ENCODE measurements around the gene PPM1E. TPM values are rescaled to one million over a fixed set of nuclear protein-coding genes. Genes with fewer than 3 reads are reported as not detected.
"Not testable (repeated sequence)": the region's sequence is repeated elsewhere in the genome, so short reads cannot be mapped to it uniquely, and the experiment has no call there.

Gene PPM1E
- total RNA-seq, 1 experiment from 2014 or later, result 0.92 TPM

- no peak for DNase-seq (ENCODE audit: extremely low read depth, low read depth)
Measured at GRCh38 chr17:58837699-58838098, 82.0 kb downstream of the PPM1E start.

GRCh38 chr17:58840820-58841612 is 85.4 kb downstream of the PPM1E start:
- no peak for DNase-seq (ENCODE audit: extremely low read depth, low read depth)

- not testable (repeated sequence) for DNase-seq (ENCODE audit: extremely low read depth, low read depth)
Measured at GRCh38 chr17:58846413-58846812, 90.8 kb downstream of the PPM1E start.

GRCh38 chr17:58850106-58850505 is 94.5 kb downstream of the PPM1E start:
- DNase-seq (ENCODE audit: extremely low read depth, low read depth), result not testable (repeated sequence)

GRCh38 chr17:58865301-58865700 is 109.6 kb downstream of the PPM1E start:
- no peak for DNase-seq (ENCODE audit: extremely low read depth, low read depth)

- DNase-seq (ENCODE audit: extremely low read depth, low read depth), result no peak
Measured at GRCh38 chr17:58870747-58871146, 115.1 kb downstream of the PPM1E start.

- no peak for DNase-seq (ENCODE audit: extremely low read depth, low read depth)
Measured at GRCh38 chr17:58873926-58874325, 118.3 kb downstream of the PPM1E start.

GRCh38 chr17:58875261-58875660 is 119.6 kb downstream of the PPM1E start:
- no peak for DNase-seq (ENCODE audit: extremely low read depth, low read depth)

GRCh38 chr17:58884161-58884560 is 128.5 kb downstream of the PPM1E start:
- DNase-seq (ENCODE audit: extremely low read depth, low read depth), result no peak

GRCh38 chr17:58886514-58886913 is 130.9 kb downstream of the PPM1E start:
- no peak for DNase-seq (ENCODE audit: extremely low read depth, low read depth)

GRCh38 chr17:58889928-58890327 is 134.3 kb downstream of the PPM1E start:
- DNase-seq (ENCODE audit: extremely low read depth, low read depth), result no peak

GRCh38 chr17:58899191-58899590 is 143.5 kb downstream of the PPM1E start:
- no peak for DNase-seq (ENCODE audit: extremely low read depth, low read depth)

- DNase-seq (ENCODE audit: extremely low read depth, low read depth), result no peak
Measured at GRCh38 chr17:58902322-58902721, 146.7 kb downstream of the PPM1E start.

GRCh38 chr17:58911741-58912343 is 156.2 kb downstream of the PPM1E start:
- DNase-seq (ENCODE audit: extremely low read depth, low read depth), result no peak

- no peak for DNase-seq (ENCODE audit: extremely low read depth, low read depth)
Measured at GRCh38 chr17:58913552-58913951, 157.9 kb downstream of the PPM1E start.

- peak; percentile 59 for DNase-seq (ENCODE audit: extremely low read depth, low read depth)
Measured at GRCh38 chr17:58913971-58914769, 158.5 kb downstream of the PPM1E start.

- no peak for DNase-seq (ENCODE audit: extremely low read depth, low read depth)
Measured at GRCh38 chr17:58917228-58917627, 161.6 kb downstream of the PPM1E start.

- DNase-seq (ENCODE audit: extremely low read depth, low read depth), result no peak
Measured at GRCh38 chr17:58918072-58918471, 162.4 kb downstream of the PPM1E start.

GRCh38 chr17:58918884-58919283 is 163.2 kb downstream of the PPM1E start:
- no peak for DNase-seq (ENCODE audit: extremely low read depth, low read depth)

GRCh38 chr17:58920773-58921172 is 165.1 kb downstream of the PPM1E start:
- DNase-seq (ENCODE audit: extremely low read depth, low read depth), result no peak

GRCh38 chr17:58932956-58933355 is 177.3 kb downstream of the PPM1E start:
- DNase-seq (ENCODE audit: extremely low read depth, low read depth), result no peak

Measured in NCI-H460 (cell line).